Gastrocnemius medialis (tissue), 4 donors: ENCODE measurements around the gene GSK3A. TPM values are rescaled to one million over a fixed set of nuclear protein-coding genes. Genes with fewer than 3 reads are reported as not detected.

Source experiments
- ATAC-seq, 2 donors: fragments of 150-250 bp; one replicate each; pipeline ENCODE4 v1.9.1; 2016
- DNase-seq, 2 donors: peaks; one replicate each; pipeline ENCODE4 v3.0.0-alpha.2; 2019
- H3K27ac ChIP-seq, 4 donors: fragments of 200-600 bp; sonication (generic); 1 replicate in 1 of 4; 2 replicates in 3 of 4; pipeline ENCODE4 v1.5.1; 2016 to 2018; ENCODE audit warnings: mild to moderate bottlenecking in 2 of 4, moderate library complexity in 1 of 4
- H3K27me3 ChIP-seq, 3 donors: fragments of 200-600 bp; sonication (generic) in 2 of 3; 1 replicate in 1 of 3; 2 replicates in 2 of 3; pipeline versions ENCODE4 v1.5.1 to v1.6.0; 2016 to 2019; ENCODE audit warnings: mild to moderate bottlenecking in 1 of 3, moderate library complexity in 1 of 3
- H3K36me3 ChIP-seq, 2 donors: fragments of 200-600 bp; sonication (generic) in 1 of 2; one replicate each; pipeline ENCODE4 v1.5.1; 2017 to 2018
- H3K4me1 ChIP-seq, 2 donors: fragments of 200-600 bp; sonication (generic) in 1 of 2; one replicate each; pipeline ENCODE4 v1.5.1; 2016 to 2017; ENCODE audit warnings: mild to moderate bottlenecking in 2 of 2
- H3K4me3 ChIP-seq, 4 donors: fragments of 200-600 bp; sonication (generic) in 3 of 4; 1 replicate in 1 of 4; 2 replicates in 3 of 4; pipeline ENCODE4 v1.5.1; 2016 to 2019; ENCODE audit warnings: mild to moderate bottlenecking in 2 of 4
- H3K9me3 ChIP-seq, 3 donors: fragments of 200-600 bp; sonication (generic) in 2 of 3; 1 replicate in 1 of 3; 2 replicates in 2 of 3; pipeline ENCODE4 v1.5.1; 2016 to 2019
- POLR2A ChIP-seq, 2 donors: fragments of 450-650 bp; IDR thresholded peaks; one replicate each; pipeline ENCODE4 v1.6.1; 2017; ENCODE audit warnings: antibody characterized with exemption in 2 of 2, mild to moderate bottlenecking in 2 of 2, moderate library complexity in 2 of 2
- in situ Hi-C, 4 donors: fragments of 200-750 bp; cut with MboI; loops; one replicate each; pipeline versions ENCODE4 v1.15.0 to v1.8.0; 2017; ENCODE audit warnings: low sequenced_read_pairs in 4 of 4
- intact Hi-C: fragments of 100-400 bp; cut with DNase I; formaldehyde crosslinking; loops from one replicate; pipeline ENCODE4 v1.15.1; 2023; ENCODE audit warnings: low total_unique reads
- total RNA-seq, 4 donors: library from RNA; depleted of rRNA; stranded (reverse); fragments of >200 nt; gene quantifications; one replicate each; pipeline versions ENCODE4 v1.1.0 to v1.2.3, GENCODE V29; 2016
- TF ChIP-seq, protein P1 (sequence below), 5 experiments: fragments of 450-650 bp in 3 of 5; fragments of 200-600 bp in 2 of 5; sonication (generic) in 2 of 5; IDR thresholded peaks in 4 of 5; conservative IDR thresholded peaks in 1 of 5; 1 replicate in 4 of 5; 2 replicates in 1 of 5; pipeline ENCODE4 v1.5.1; 2016 to 2019; ENCODE audit warnings: antibody characterized with exemption in 5 of 5, mild to moderate bottlenecking in 3 of 5, moderate library complexity in 3 of 5

The GSK3A gene
- total RNA-seq, 4 donors from 2014 or later, result 24.2 to 48.0 (median 40.1) TPM

DNA sequence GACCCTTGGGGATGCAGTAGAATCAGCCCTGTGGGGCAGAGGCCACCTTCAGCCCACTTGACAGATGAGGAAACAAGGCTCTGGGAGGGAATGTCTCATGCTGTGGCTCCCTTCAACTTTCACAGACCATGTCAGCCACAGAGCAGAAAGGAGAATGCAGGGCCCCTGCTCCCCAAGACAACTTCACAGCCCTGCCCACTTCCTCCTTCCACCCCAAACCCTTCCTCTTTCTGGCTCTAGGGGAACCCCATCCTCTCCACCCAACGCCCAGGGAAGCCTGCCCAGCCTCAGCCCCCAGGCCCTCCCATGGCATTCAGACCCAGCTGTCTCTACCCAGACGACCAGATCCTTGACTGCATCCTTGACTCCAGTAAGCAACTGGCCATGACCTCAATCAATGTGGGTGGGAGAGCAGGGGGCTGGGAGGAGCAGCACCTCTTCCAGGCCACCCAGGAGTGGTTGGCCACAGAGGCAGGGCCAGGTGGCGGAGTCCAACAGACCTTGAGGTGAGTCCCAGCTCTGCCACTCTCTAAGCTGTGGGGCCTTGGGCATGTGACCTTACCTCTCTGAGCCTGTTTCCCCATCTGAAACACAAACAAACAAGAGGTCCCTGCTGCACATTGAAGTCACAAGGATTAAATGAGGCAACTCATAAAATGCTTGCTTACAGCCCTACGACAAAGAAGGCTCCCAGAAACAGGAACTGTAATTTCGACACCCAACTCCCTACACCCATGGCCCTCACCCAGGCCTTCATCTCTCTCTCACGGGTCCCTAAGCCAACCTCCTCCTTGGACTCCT lies 40.7 kb downstream of the GSK3A start:
- no peaks in the 10 kb centered on the region for H3K27me3 ChIP-seq
- H3K9me3 ChIP-seq, result no peaks in the 10 kb centered on the region
- TF ChIP-seq POLR2A (IDR thresholded peaks at IDR 0.05), result no peak
- TF ChIP-seq, protein P1, sequence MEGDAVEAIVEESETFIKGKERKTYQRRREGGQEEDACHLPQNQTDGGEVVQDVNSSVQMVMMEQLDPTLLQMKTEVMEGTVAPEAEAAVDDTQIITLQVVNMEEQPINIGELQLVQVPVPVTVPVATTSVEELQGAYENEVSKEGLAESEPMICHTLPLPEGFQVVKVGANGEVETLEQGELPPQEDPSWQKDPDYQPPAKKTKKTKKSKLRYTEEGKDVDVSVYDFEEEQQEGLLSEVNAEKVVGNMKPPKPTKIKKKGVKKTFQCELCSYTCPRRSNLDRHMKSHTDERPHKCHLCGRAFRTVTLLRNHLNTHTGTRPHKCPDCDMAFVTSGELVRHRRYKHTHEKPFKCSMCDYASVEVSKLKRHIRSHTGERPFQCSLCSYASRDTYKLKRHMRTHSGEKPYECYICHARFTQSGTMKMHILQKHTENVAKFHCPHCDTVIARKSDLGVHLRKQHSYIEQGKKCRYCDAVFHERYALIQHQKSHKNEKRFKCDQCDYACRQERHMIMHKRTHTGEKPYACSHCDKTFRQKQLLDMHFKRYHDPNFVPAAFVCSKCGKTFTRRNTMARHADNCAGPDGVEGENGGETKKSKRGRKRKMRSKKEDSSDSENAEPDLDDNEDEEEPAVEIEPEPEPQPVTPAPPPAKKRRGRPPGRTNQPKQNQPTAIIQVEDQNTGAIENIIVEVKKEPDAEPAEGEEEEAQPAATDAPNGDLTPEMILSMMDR (IDR thresholded peaks at IDR 0.05 in 4 of 5, conservative IDR thresholded peaks at IDR 0.05 in 1 of 5), result no peak
- peak; percentile 35 to 37 for DNase-seq
- peak in 1 of 2 donors; percentile 33 for ATAC-seq
- no peak overlapping the region for H3K4me3 ChIP-seq
- in situ Hi-C loops, result no loop called here
- no peaks in the 10 kb centered on the region for H3K4me1 ChIP-seq
- H3K36me3 ChIP-seq, result peaks cover 0 to 59% of the 10 kb centered on the region in 2 donors
- intact Hi-C loops, result no loop called here
- H3K27ac ChIP-seq, result peak overlapping the region in 1 of 4 donors; percentile 40

DNA sequence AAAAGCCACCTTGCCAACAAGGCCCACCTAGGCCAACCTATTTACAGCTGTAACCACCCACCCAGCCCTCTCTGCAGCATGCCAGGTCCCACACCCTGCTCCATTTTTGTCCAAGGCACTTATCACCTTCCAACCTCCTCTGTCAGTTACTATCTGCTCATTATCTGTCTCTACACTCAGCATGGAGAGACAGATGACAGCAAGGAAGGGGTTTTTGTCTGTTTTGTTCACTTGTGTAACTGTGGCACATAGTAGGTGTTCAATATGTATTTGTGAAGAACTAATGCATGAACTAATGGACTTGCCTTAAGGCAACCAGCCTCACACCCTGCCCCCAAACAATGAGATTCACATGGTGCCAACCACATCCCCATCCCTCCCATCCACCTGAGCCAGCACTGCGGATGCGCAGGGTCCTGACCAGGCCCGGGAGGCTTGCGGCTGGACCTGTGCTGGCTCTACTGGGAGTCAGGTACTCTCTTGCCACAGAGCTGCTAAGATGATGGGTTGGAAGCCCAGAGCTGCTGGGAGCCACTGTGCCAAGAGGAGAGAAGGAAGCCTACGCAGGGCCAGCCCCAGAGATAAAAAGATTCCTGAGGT lies 42.2 kb downstream of the GSK3A start:
- no peaks in the 10 kb centered on the region for H3K4me1 ChIP-seq
- no peaks in the 10 kb centered on the region for H3K9me3 ChIP-seq
- in situ Hi-C loops, result no loop called here
- TF ChIP-seq, protein P1 (IDR thresholded peaks at IDR 0.05 in 4 of 5, conservative IDR thresholded peaks at IDR 0.05 in 1 of 5), result no peak
- TF ChIP-seq POLR2A (IDR thresholded peaks at IDR 0.05), result no peak
- no peak for DNase-seq
- intact Hi-C loops, result no loop called here
- peaks cover 0 to 53% of the 10 kb centered on the region in 2 donors for H3K36me3 ChIP-seq
- H3K4me3 ChIP-seq, result no peak overlapping the region
- ATAC-seq, result no peak
- H3K27me3 ChIP-seq, result no peaks in the 10 kb centered on the region
- no peak overlapping the region for H3K27ac ChIP-seq

DNA sequence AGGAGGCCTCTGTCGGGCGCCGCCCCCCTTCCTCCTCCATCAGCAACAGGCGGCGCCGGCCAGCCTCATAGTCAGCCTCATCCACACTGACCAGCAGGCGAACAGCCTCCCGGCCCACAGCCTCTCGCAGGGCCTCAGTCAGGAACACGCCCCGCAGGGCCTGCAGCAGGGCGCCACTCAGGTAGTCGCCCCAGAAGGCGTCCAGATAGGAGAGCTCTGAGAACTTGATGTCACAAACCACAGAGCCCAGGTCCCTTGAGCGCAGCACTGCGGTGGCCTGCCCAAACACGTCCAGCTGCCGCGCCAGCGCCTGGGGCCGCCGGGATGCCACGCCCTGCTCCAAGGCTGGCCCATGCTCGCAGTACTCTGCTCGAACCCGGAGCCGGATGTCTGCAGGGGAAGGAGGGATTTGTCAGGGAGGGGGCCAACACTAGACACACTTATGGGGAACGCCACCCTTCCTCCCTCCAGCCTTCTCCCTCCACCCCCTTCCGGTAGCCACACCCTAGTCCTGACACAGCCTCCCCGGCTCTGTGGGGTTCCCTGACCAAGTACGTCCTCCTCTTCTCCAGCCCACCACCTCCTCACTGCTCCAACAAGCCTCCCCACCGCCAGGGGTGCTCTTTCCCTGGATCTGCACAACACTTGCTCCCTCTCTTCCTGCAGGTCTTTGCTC lies 42.8 kb downstream of the GSK3A start:
- peaks cover 0 to 50% of the 10 kb centered on the region in 2 donors for H3K36me3 ChIP-seq
- H3K27me3 ChIP-seq, result no peaks in the 10 kb centered on the region
- no peaks in the 10 kb centered on the region for H3K9me3 ChIP-seq
- TF ChIP-seq, protein P1 (IDR thresholded peaks at IDR 0.05 in 4 of 5, conservative IDR thresholded peaks at IDR 0.05 in 1 of 5), result no peak
- peak in 1 of 2 donors; percentile 10 for TF ChIP-seq POLR2A (IDR thresholded peaks at IDR 0.05)
- DNase-seq, result peak in 1 of 2 donors; percentile 35
- no peak overlapping the region for H3K4me3 ChIP-seq
- no peak for ATAC-seq
- H3K4me1 ChIP-seq, result no peaks in the 10 kb centered on the region
- in situ Hi-C loops (no loop called here), intact Hi-C loops (no loop called here)
- peak overlapping the region in 1 of 4 donors; percentile 15 for H3K27ac ChIP-seq

DNA sequence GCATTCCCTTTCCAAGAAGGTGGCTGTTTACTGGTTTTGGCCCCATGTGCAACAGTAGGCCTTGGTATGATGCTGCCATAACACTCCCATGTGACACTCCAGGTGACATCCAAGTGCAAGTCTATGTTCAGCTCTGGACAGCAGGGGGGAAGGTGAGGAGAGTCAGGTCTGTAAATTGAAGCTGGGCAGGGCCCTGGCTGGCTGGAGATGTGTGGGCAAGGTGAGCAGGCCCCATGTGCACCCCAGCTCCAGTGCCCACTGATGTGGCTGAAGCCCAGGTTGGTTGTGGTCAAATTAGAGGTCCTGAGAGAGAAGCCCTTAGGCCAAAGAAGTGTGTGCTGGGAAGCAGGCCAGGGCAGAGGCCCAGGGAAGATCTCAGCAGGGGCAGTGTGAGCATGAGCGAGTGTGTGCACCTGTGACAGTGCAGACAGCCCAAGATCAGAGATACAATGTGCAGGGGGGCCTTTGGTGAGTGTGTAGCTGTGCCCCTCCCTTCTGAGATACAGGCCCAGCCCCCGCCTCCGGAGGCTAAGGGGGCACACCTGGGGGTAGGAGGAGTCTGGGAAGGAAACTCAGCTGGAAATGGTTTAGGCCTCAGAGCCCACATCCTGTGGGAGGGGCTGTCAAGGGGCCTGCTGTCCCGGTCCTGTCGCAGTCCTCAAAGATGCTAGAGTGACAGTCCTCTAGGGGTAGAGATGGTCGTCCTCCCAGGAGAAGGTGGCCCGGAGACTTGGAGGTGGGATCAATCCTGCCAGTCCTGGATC lies 43.5 kb downstream of the GSK3A start:
- Histone ChIP-seq H3K4me3 (no peak overlapping the region), H3K4me1 (no peaks in the 10 kb centered on the region)

More for the DNA sequence above, 43.5 kb downstream of the GSK3A start:
- TF ChIP-seq POLR2A (IDR thresholded peaks at IDR 0.05), result no peak
- TF ChIP-seq, protein P1 (IDR thresholded peaks at IDR 0.05 in 4 of 5, conservative IDR thresholded peaks at IDR 0.05 in 1 of 5), result no peak
- no peak for DNase-seq
- Histone ChIP-seq H3K27me3 (no peaks in the 10 kb centered on the region), H3K9me3 (no peaks in the 10 kb centered on the region), H3K36me3 (peaks cover 0 to 42% of the 10 kb centered on the region in 2 donors), H3K27ac (no peak overlapping the region)
- in situ Hi-C loops (no loop called here), intact Hi-C loops (no loop called here)
- peak in 1 of 2 donors; percentile 21 for ATAC-seq
